HG02973 (cell line): ENCODE data around the gene BCL2.
A peak's percentile ranks its signal among the peaks of the same experiment; 100 is the strongest.

Experiments
- ATAC-seq: cut with Tn5 transposase; IDR thresholded peaks from one replicate; pipeline ENCODE4 v1.9.1; 2021; ENCODE audit warnings: moderate library complexity; ENCODE audit not compliant: unreplicated experiment

BCL2 gene

GRCh38 chr18:63126134-63127069 lies 193.2 kb downstream of the BCL2 start:
- ATAC-seq: no peak

GRCh38 chr18:63120620-63121019 lies 198.9 kb downstream of the BCL2 start:
- no peak for ATAC-seq

- ATAC-seq: no peak
Observed at GRCh38 chr18:63119647-63120046, 199.9 kb downstream of the BCL2 start.

GRCh38 chr18:63113899-63114565 lies 205.5 kb downstream of the BCL2 start:
- no peak for ATAC-seq

- ATAC-seq: no peak
Observed at GRCh38 chr18:63112706-63113105, 206.9 kb downstream of the BCL2 start.

- ATAC-seq: no peak
Observed at GRCh38 chr18:63111671-63112402, 207.7 kb downstream of the BCL2 start.

- ATAC-seq: no peak
Observed at GRCh38 chr18:63109802-63110201, 209.8 kb downstream of the BCL2 start.

GRCh38 chr18:63109022-63109421 lies 210.5 kb downstream of the BCL2 start:
- ATAC-seq: no peak

GRCh38 chr18:63107931-63108330 lies 211.6 kb downstream of the BCL2 start:
- ATAC-seq: no peak

- ATAC-seq: peak; percentile 38
Observed at GRCh38 chr18:63107171-63107845, 212.3 kb downstream of the BCL2 start.

- peak; percentile 22 for ATAC-seq
Observed at GRCh38 chr18:63106727-63107126, 212.8 kb downstream of the BCL2 start.

GRCh38 chr18:63105636-63106316 lies 213.8 kb downstream of the BCL2 start:
- ATAC-seq: peak; percentile 61

- ATAC-seq: no peak
Observed at GRCh38 chr18:63104868-63105267, 214.7 kb downstream of the BCL2 start.

- ATAC-seq: no peak
Observed at GRCh38 chr18:63102941-63103744, 216.4 kb downstream of the BCL2 start.

- no peak for ATAC-seq
Observed at GRCh38 chr18:63100630-63101055, 218.9 kb downstream of the BCL2 start.

- ATAC-seq: peak; percentile 46
Observed at GRCh38 chr18:63099848-63100629, 219.5 kb downstream of the BCL2 start.

GRCh38 chr18:63099091-63099840 lies 220.3 kb downstream of the BCL2 start:
- ATAC-seq: no peak
